Heart right ventricle (tissue), 16 donors: ENCODE results near the gene FAM227B. TPM values are rescaled to one million over a fixed set of nuclear protein-coding genes. Genes with fewer than 3 reads are reported as not detected.

Experiments used
- ATAC-seq, 8 donors: fragments of 200-7000 bp; cut with Tn5 transposase; one replicate each; pipeline ENCODE4 v1.9.1; 2020; ENCODE audit warnings: mild to moderate bottlenecking in 8 of 8, moderate library complexity in 8 of 8, moderate number of reproducible peaks in 1 of 8
- DNase-seq, 2 donors: peaks; one replicate each; pipeline ENCODE4 v3.0.0-alpha.2; 2020
- H3K27ac ChIP-seq, 10 donors: fragments of 200-600 bp; sonication (generic) in 2 of 10; one replicate each; pipeline versions ENCODE4 v1.5.0 to v1.8.0; 2020 to 2022; ENCODE audit warnings: mild to moderate bottlenecking in 3 of 10
- H3K27me3 ChIP-seq, 7 donors: fragments of 200-600 bp; one replicate each; pipeline ENCODE4 v1.8.0; 2021 to 2022; ENCODE audit warnings: mild to moderate bottlenecking in 2 of 7
- H3K36me3 ChIP-seq, 9 donors: fragments of 200-600 bp; sonication (generic) in 1 of 9; one replicate each; pipeline versions ENCODE4 v1.5.0 to v1.8.0; 2020 to 2022; ENCODE audit warnings: mild to moderate bottlenecking in 2 of 9
- H3K4me1 ChIP-seq, 9 donors: fragments of 200-600 bp; sonication (generic) in 1 of 9; one replicate each; pipeline versions ENCODE4 v1.5.0 to v1.8.0; 2020 to 2022; ENCODE audit warnings: mild to moderate bottlenecking in 4 of 9
- H3K4me3 ChIP-seq, 10 donors: fragments of 200-600 bp; sonication (generic) in 2 of 10; one replicate each; pipeline versions ENCODE4 v1.5.0 to v1.8.0; 2020 to 2022; ENCODE audit warnings: mild to moderate bottlenecking in 7 of 10, moderate library complexity in 2 of 10
- H3K9me3 ChIP-seq, 11 donors: fragments of 200-600 bp in 10 of 11; sonication (generic) in 2 of 11; one replicate each; pipeline versions ENCODE4 v1.5.0 to v1.8.0; 2013 to 2022; ENCODE audit warnings: mild to moderate bottlenecking in 2 of 11, control low read depth in 1 of 11, moderate library complexity in 1 of 11
- CTCF ChIP-seq, 9 donors: fragments of 200-600 bp; sonication (generic) in 2 of 9; IDR thresholded peaks; one replicate each; pipeline versions ENCODE4 v1.5.0 to v1.8.0; 2021 to 2022; ENCODE audit warnings: antibody characterized with exemption in 9 of 9, mild to moderate bottlenecking in 5 of 9, moderate library complexity in 1 of 9
- WGBS, 2 donors: extraction: QIAGEN DNeasy Blood & Tissue Kit; methylation state at CpG; one replicate each; pipeline ENCODE4 v1.1.7; 2013; ENCODE audit warnings: inconsistent platforms in 1 of 2; 5-methylcytosine and 5-hydroxymethylcytosine counted together
- intact Hi-C, 10 donors: fragments of 100-400 bp; cut with DNase I; formaldehyde crosslinking; loops; one replicate each; pipeline versions ENCODE4 v1.11.1 to v1.14.2; 2022
- polyA plus RNA-seq, 2 donors: library from polyadenylated mRNA; stranded (reverse); fragments of 200-250 nt; gene quantifications; one replicate each; pipeline ENCODE4 v1.2.3, GENCODE V29; 2013
- total RNA-seq, 10 donors: library from RNA; stranded (reverse); fragmentation: NEBNext Ultra II Directional in 3 of 10; extraction: Animal tissue kit (Norgen Biotek cat#: 25700) in 3 of 10; gene quantifications; one replicate each; pipeline versions ENCODE4 v1.2.1 to v1.2.4, GENCODE V29; 2021 to 2023
- donor health status: Arrhythmogenic right ventricular cardiomyopathy.
- donor health status: ischemic (EF 13 %, LVEDD 7.1; RV severe dilation, severe dysfunction).
- donor health status: healthy with polysubstance abuse.
- donor health status: DM: no; HTN: yes; CAD: no.
- donor health status: DM: no; HTN: no; CAD: no.
- donor health status: ischemic (EF 25% LVEDD 6.9; RV normal size, moderate dysfunction).
- donor health status: ischemic (EF 25% LVEDD 5.7; RV mildly dilated, moderate dysfunction).
- donor health status: healthy.
- donor health status: DM: yes; HTN: yes; CAD: no.
- donor health status: Ischemic cardiomyopathy.
- donor health status: ischemic (EF 35%, LVEDD 5.7; RV mildly dilated, moderate dysfunction).
- donor health status: nonischemic (EF 11% LVEDD 7.7; RV severe dilation, severe dysfunction).
- donor health status: DM: yes; HTN: yes; CAD: no.
- donor health status: PGD.
- donor health status: ischemic (EF 29% LVEDD 5.4; RV normal size, mild dysfunction).
- donor health status: nonischemic (EF 23%, LVEDD 6.1; RV moderate dilation, normal function).

Gene FAM227B
- total and polyA plus RNA-seq, 12 donors, result 5.1 to 22.8 (median 14.4) TPM

- no peak for DNase-seq
- no peak overlapping the region for H3K27ac ChIP-seq
- intact Hi-C loops, result no loop called here
- peaks cover 0 to 35% (median 7%) of the 10 kb centered on the region in 11 donors for H3K9me3 ChIP-seq
- H3K4me3 ChIP-seq, result no peak overlapping the region
- no peaks in the 10 kb centered on the region for H3K4me1 ChIP-seq
- TF ChIP-seq CTCF (IDR thresholded peaks at IDR 0.05), result no peak
- no peak for ATAC-seq
- no peaks in the 10 kb centered on the region for H3K27me3 ChIP-seq
- H3K36me3 ChIP-seq, result no peaks in the 10 kb centered on the region
Measured at GRCh38 chr15:49343546-49343945, 277.1 kb downstream of the FAM227B start.

- intact Hi-C loops, result no loop called here
- H3K4me1 ChIP-seq, result no peaks in the 10 kb centered on the region
- H3K9me3 ChIP-seq, result peaks cover 0 to 38% (median 7%) of the 10 kb centered on the region in 11 donors
- no peaks in the 10 kb centered on the region for H3K27me3 ChIP-seq
- WGBS, 2 donors, result 74 to 76% methylated on average over 10 of the region's 10 CpGs
- H3K27ac ChIP-seq, result no peak overlapping the region
- no peak for ATAC-seq
- peaks cover 0 to 6% (median 0%) of the 10 kb centered on the region in 9 donors for H3K36me3 ChIP-seq
- H3K4me3 ChIP-seq, result no peak overlapping the region
- no peak for DNase-seq
- TF ChIP-seq CTCF (IDR thresholded peaks at IDR 0.05), result no peak
Measured at GRCh38 chr15:49339656-49340055, 281.0 kb downstream of the FAM227B start.

GRCh38 chr15:49331951-49332350, 288.7 kb downstream of the FAM227B start:
- ATAC-seq (no peak), DNase-seq (no peak)
- Histone ChIP-seq H3K4me3 (no peak overlapping the region), H3K27ac (no peak overlapping the region), H3K4me1 (no peaks in the 10 kb centered on the region), H3K36me3 (peaks cover 0 to 39% (median 0%) of the 10 kb centered on the region in 9 donors), H3K9me3 (no peaks in the 10 kb centered on the region), H3K27me3 (no peaks in the 10 kb centered on the region)
- WGBS, 2 donors, result 92 to 93% methylated on average over 3 of the region's 3 CpGs
- TF ChIP-seq CTCF (IDR thresholded peaks at IDR 0.05), result no peak
- intact Hi-C loops, result no loop called here

- no peak for DNase-seq
- no peaks in the 10 kb centered on the region for H3K9me3 ChIP-seq
- no peak overlapping the region for H3K4me3 ChIP-seq
- intact Hi-C loops, result no loop called here
- TF ChIP-seq CTCF (IDR thresholded peaks at IDR 0.05), result no peak
- H3K4me1 ChIP-seq, result no peaks in the 10 kb centered on the region
- H3K36me3 ChIP-seq, result peaks cover 0 to 39% (median 0%) of the 10 kb centered on the region in 9 donors
- ATAC-seq, result no peak
- H3K27ac ChIP-seq, result no peak overlapping the region
- H3K27me3 ChIP-seq, result no peaks in the 10 kb centered on the region
Measured at GRCh38 chr15:49331442-49331841, 289.2 kb downstream of the FAM227B start.

GRCh38 chr15:49330166-49330565, 290.5 kb downstream of the FAM227B start:
- intact Hi-C loops, result no loop called here
- Histone ChIP-seq H3K27ac (no peak overlapping the region), H3K36me3 (peaks cover 0 to 39% (median 0%) of the 10 kb centered on the region in 9 donors), H3K27me3 (no peaks in the 10 kb centered on the region), H3K9me3 (no peaks in the 10 kb centered on the region), H3K4me1 (no peaks in the 10 kb centered on the region), H3K4me3 (no peak overlapping the region)
- ATAC-seq (no peak), DNase-seq (no peak)
- TF ChIP-seq CTCF (IDR thresholded peaks at IDR 0.05), result no peak
